K562 (cell line): ENCODE results near the gene EXTL1. TPM values are rescaled to one million over a fixed set of nuclear protein-coding genes. Genes with fewer than 3 reads are reported as not detected.

Experiments used
- ASH1L ChIP-seq: fragments of 450-650 bp; IDR thresholded peaks from 2 replicates; pipeline ENCODE4 v1.6.1; 2018; ENCODE audit warnings: borderline replicate concordance, mild to moderate bottlenecking, low read depth; ENCODE audit not compliant: partially characterized antibody
- CBFA2T2 ChIP-seq: fragments of 450-650 bp; conservative IDR thresholded peaks from 2 replicates; pipeline ENCODE4 v1.6.1; 2017; ENCODE audit warnings: mild to moderate bottlenecking
- CREM ChIP-seq: IDR thresholded peaks from 2 replicates; pipeline ENCODE4 v1.6.1; 2014; ENCODE audit warnings: antibody characterized with exemption, low read depth
- DACH1 ChIP-seq: fragments of 450-650 bp; IDR thresholded peaks from 2 replicates; pipeline ENCODE4 v1.6.1; 2018; ENCODE audit not compliant: partially characterized antibody
- HDAC8 ChIP-seq: fragments of 450-650 bp; IDR thresholded peaks from 2 replicates; pipeline ENCODE4 v1.6.1; 2016; ENCODE audit warnings: mild to moderate bottlenecking, missing genetic modification characterization, moderate library complexity, missing compliant biosample characterization
- POLR2B ChIP-seq: fragments of 450-650 bp; IDR thresholded peaks from 2 replicates; pipeline ENCODE4 v1.6.1; 2018; ENCODE audit warnings: low read depth; ENCODE audit not compliant: partially characterized antibody
- SMARCA4 ChIP-seq: fragments of 450-650 bp; IDR thresholded peaks from 2 replicates; pipeline ENCODE4 v1.6.1; 2016
- SPI1 ChIP-seq: IDR thresholded peaks from 2 replicates; pipeline ENCODE4 v1.6.1; 2011; ENCODE audit warnings: low read depth, low read length, control low read depth, borderline replicate concordance
- SUPT5H ChIP-seq: fragments of 450-650 bp; IDR thresholded peaks from 2 replicates; pipeline ENCODE4 v1.6.1; 2016
- ZNF232 ChIP-seq: sonication (generic); formaldehyde crosslinking; IDR thresholded peaks from 2 replicates; pipeline ENCODE4 v1.8.0; 2022; ENCODE audit warnings: mild to moderate bottlenecking, missing genetic modification reagents
- ZNF764 ChIP-seq: fragments of 250-450 bp; sonication (Bioruptor Pico); IDR thresholded peaks from 2 replicates; pipeline ENCODE4 v1.4.0; 2020; ENCODE audit warnings: low read depth, mild to moderate bottlenecking, moderate library complexity
- polyA plus RNA-seq, 8 experiments: library from polyadenylated mRNA; depleted of rRNA in 4 of 8; stranded (reverse) in 5 of 8; unstranded in 3 of 8; fragments of >200 nt; fragmentation: Nextera tagmentation in 2 of 8; fragmentation: Illumina TruSeq in 1 of 8; extraction: Ambion mirVana in 2 of 8; extraction: Trizol in 1 of 8; gene quantifications; 2 replicates each; pipeline versions ENCODE4 v1.2.1 to v1.2.3, GENCODE V29; 2011 to 2014; ENCODE audit warnings: inconsistent platforms in 1 of 8, missing spikeins in 1 of 8
- total RNA-seq, 7 experiments: library from RNA; depleted of rRNA in 6 of 7; stranded (reverse); fragments of >200 nt in 6 of 7; fragmentation: Illumina TruSeq in 2 of 7; extraction: Trizol in 2 of 7; gene quantifications; 2 replicates each; pipeline versions ENCODE4 v1.2.1 to v1.2.3, GENCODE V29; 2011 to 2021; ENCODE audit warnings: low replicate concordance in 1 of 7
- TF ChIP-seq, protein P1 (sequence below): IDR thresholded peaks from 2 replicates; pipeline ENCODE4 v1.6.1; 2011; ENCODE audit warnings: borderline replicate concordance, low read depth, mild to moderate bottlenecking, moderate library complexity, low read length; ENCODE audit not compliant: insufficient read depth, poor library complexity, severe bottlenecking
- TF ChIP-seq, protein P2 (sequence below): fragments of 450-650 bp; IDR thresholded peaks from 2 replicates; pipeline ENCODE4 v1.6.1; 2016; ENCODE audit warnings: missing biosample characterization, missing genetic modification characterization
- TF ChIP-seq, protein P3 (sequence below): fragments of 200-800 bp; sonication (Bioruptor generic); IDR thresholded peaks from 2 replicates; pipeline ENCODE4 v1.6.1; 2016; ENCODE audit warnings: missing genetic modification characterization, missing compliant biosample characterization
- TF ChIP-seq, protein P4 (sequence below): fragments of 450-650 bp; formaldehyde crosslinking; IDR thresholded peaks from 2 replicates; pipeline ENCODE4 v1.4.0; 2020; ENCODE audit warnings: mild to moderate bottlenecking, moderate library complexity

EXTL1 gene
- total and polyA plus RNA-seq, 9 of the 15 experiments (the other 6 are each of a cell fraction or from before 2014, with no cell fraction given) = 0.04 to 0.23 (median 0.08) TPM; not detected in 3

DNA sequence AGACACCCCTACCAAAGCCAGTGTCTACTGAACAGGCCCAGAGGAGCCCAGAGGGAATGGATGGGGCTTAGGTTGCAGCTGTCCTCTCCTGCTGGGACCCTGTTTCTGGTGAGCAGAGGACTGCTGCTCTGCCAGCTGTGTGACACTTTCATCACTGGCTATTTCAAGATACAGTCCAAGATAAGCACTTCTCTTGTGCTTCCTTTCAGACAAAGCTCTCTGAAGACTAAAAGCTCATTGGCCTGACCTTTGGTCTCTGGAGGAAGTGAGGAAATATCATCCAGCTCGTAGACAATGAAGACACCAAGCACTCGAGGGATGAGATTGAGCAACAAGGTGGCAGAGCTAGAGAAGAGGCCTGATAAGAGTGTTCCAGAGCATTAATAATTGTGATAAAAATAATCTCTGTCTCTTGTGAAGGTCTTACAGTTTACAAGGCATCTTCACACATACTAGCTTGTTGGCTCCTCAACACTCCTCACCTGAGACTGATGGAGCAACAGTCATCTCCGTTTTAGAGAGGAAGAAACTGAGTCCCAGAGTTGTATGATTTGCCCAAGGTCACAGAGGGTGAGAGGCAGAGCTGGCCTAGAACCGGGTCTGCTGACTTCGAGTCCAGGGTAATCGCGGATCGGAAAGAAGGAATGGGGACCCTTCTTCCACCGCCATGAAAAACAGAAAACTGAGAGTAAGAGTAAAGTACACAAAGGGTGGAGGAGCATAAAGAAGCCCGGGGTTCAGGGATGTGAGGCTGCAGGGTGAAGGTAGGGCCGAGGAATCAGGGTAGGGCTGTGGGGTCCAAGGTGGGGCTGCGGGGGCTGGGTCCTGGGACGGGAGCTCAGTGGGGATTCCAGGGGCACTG lies 24.4 kb upstream of the EXTL1 start (continued):
- TF ChIP-seq, protein P1, sequence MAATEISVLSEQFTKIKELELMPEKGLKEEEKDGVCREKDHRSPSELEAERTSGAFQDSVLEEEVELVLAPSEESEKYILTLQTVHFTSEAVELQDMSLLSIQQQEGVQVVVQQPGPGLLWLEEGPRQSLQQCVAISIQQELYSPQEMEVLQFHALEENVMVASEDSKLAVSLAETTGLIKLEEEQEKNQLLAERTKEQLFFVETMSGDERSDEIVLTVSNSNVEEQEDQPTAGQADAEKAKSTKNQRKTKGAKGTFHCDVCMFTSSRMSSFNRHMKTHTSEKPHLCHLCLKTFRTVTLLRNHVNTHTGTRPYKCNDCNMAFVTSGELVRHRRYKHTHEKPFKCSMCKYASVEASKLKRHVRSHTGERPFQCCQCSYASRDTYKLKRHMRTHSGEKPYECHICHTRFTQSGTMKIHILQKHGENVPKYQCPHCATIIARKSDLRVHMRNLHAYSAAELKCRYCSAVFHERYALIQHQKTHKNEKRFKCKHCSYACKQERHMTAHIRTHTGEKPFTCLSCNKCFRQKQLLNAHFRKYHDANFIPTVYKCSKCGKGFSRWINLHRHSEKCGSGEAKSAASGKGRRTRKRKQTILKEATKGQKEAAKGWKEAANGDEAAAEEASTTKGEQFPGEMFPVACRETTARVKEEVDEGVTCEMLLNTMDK = no peak
- TF ChIP-seq CBFA2T2 (peak; percentile 28; the same call in 1 of the 2 replicates), ASH1L (no peak), POLR2B (peak; percentile 52), ZNF764 (CRISPR knock-in tag) (0 out of 2 replicates have a peak, but pooled peaks have one; percentile 8), CREM (peak; percentile 19; the same call in 1 of the 2 replicates), SMARCA4 (peak; percentile 44), HDAC8 (tag) (no peak), DACH1 (no peak), SPI1 (peak; percentile 51; the same call in 1 of the 2 replicates), SUPT5H (peak; percentile 40; the same call in 1 of the 2 replicates), ZNF232 (no peak)
- TF ChIP-seq, protein P2, sequence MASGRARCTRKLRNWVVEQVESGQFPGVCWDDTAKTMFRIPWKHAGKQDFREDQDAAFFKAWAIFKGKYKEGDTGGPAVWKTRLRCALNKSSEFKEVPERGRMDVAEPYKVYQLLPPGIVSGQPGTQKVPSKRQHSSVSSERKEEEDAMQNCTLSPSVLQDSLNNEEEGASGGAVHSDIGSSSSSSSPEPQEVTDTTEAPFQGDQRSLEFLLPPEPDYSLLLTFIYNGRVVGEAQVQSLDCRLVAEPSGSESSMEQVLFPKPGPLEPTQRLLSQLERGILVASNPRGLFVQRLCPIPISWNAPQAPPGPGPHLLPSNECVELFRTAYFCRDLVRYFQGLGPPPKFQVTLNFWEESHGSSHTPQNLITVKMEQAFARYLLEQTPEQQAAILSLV = no peak
- TF ChIP-seq, protein P3, sequence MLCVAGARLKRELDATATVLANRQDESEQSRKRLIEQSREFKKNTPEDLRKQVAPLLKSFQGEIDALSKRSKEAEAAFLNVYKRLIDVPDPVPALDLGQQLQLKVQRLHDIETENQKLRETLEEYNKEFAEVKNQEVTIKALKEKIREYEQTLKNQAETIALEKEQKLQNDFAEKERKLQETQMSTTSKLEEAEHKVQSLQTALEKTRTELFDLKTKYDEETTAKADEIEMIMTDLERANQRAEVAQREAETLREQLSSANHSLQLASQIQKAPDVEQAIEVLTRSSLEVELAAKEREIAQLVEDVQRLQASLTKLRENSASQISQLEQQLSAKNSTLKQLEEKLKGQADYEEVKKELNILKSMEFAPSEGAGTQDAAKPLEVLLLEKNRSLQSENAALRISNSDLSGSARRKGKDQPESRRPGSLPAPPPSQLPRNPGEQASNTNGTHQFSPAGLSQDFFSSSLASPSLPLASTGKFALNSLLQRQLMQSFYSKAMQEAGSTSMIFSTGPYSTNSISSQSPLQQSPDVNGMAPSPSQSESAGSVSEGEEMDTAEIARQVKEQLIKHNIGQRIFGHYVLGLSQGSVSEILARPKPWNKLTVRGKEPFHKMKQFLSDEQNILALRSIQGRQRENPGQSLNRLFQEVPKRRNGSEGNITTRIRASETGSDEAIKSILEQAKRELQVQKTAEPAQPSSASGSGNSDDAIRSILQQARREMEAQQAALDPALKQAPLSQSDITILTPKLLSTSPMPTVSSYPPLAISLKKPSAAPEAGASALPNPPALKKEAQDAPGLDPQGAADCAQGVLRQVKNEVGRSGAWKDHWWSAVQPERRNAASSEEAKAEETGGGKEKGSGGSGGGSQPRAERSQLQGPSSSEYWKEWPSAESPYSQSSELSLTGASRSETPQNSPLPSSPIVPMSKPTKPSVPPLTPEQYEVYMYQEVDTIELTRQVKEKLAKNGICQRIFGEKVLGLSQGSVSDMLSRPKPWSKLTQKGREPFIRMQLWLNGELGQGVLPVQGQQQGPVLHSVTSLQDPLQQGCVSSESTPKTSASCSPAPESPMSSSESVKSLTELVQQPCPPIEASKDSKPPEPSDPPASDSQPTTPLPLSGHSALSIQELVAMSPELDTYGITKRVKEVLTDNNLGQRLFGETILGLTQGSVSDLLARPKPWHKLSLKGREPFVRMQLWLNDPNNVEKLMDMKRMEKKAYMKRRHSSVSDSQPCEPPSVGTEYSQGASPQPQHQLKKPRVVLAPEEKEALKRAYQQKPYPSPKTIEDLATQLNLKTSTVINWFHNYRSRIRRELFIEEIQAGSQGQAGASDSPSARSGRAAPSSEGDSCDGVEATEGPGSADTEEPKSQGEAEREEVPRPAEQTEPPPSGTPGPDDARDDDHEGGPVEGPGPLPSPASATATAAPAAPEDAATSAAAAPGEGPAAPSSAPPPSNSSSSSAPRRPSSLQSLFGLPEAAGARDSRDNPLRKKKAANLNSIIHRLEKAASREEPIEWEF (CRISPR knock-in tag) = no peak
- TF ChIP-seq, protein P4, sequence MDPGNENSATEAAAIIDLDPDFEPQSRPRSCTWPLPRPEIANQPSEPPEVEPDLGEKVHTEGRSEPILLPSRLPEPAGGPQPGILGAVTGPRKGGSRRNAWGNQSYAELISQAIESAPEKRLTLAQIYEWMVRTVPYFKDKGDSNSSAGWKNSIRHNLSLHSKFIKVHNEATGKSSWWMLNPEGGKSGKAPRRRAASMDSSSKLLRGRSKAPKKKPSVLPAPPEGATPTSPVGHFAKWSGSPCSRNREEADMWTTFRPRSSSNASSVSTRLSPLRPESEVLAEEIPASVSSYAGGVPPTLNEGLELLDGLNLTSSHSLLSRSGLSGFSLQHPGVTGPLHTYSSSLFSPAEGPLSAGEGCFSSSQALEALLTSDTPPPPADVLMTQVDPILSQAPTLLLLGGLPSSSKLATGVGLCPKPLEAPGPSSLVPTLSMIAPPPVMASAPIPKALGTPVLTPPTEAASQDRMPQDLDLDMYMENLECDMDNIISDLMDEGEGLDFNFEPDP (CRISPR knock-in tag) = no peak
